ENCODE measurements around the gene SYCP3. TPM values are rescaled to one million over a fixed set of nuclear protein-coding genes. Genes with fewer than 3 reads are reported as not detected.
A peak's percentile ranks its signal among the peaks of the same experiment; 100 is the strongest.

The SYCP3 gene
- total RNA-seq, 2 donors from 2014 or later = 0.21 TPM; not detected in 1

DNA sequence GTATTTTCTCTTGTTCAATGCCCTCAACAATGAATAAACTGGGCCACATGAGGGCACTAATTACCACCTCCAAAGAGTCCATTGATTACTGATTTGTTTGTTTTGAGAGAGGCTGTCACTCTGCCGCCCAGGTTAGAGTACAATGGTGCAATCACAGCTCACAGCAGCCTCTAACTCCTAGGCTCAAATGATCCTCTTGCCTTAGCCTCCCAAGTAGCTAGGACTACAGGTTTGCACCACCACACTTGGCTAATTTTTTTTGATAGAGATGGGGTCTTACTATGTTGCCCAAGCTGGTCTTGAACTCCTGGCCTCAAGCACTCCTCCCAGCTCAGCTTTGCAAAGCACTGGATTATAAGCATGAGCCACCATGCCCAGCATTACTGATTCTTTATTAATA is 28.3 kb upstream of the SYCP3 start:
- no peaks in the 10 kb centered on the region for H3K9me3 Mint-ChIP-seq
- ATAC-seq (no peak), DNase-seq (ENCODE audit: low spot score in 2 of 2) (no peak)
- peak overlapping the region in 1 of 2 donors; percentile 25 for H3K27ac Mint-ChIP-seq
- peaks cover 0 to 6% of the 10 kb centered on the region in 2 donors for H3K36me3 Mint-ChIP-seq

DNA sequence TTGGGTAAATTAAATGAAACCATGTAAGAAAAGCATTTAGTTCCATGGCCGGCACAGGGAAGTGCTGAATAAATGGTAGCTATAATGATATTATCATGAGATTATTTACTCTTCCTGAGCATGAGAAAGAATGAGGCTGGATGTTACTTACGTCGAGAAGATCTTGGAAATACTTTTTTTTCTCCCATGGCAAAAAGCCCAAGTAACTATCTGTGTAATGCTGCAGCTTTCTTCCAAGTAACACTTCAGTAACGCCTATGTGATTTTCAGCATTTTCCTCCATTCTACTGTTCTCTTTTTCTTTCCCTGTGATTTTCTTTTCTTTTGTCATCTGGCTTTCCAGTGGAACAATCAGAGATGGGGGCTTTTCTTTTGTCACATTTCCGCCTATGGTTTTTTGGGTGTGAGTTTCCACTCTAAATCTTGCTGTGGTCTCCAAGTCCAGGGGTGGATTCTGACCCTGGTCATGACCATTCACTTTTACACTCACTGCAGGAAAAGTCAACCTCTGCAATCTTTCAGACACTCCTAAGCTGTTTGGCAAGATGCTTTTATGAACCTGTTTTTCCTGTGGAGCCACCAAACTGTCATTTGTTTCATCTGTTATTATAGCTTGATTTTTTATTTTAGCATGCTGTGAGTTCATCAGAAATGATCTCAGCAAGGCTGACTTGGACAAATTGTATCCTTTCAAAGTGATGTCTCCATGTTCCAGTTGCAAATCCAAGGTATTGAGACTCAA is 25.0 kb upstream of the SYCP3 start:
- H3K9me3 Mint-ChIP-seq = no peaks in the 10 kb centered on the region
- no peak for ATAC-seq
- no peaks in the 10 kb centered on the region for H3K36me3 Mint-ChIP-seq

DNA sequence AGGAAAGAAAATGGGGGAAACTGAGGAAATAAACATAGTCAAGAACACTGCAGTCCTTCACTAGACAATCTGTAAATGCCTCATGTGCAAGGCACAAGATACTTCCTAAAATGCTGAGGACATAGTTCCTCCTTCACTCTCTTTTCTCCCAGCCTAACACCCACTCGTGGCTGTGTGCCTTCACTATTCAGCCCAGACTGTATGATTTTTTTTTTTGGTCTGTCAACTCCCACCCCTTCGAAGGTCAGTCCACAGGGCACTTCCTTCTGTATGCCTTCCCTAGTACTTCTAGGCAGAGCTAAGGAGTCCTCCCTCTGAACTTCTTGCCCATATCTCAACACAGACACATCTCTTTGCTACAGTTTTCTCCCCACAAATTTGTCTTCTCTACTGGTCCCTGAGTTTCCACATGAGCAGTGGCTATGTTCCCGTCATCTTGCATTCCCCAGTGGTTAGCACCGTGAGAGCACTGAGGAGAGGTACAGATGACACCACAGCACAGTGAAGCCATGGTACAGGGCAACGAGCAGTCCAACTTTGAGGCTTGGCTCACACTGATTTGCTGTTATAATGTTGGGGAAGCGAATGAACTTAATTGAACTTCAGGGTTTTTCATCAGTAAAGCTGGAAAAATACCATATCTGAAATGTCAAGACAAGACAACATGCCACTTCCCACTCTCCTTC is 24.1 kb upstream of the SYCP3 start:
- DNase-seq (ENCODE audit: low spot score in 2 of 2) (no peak), ATAC-seq (no peak)
- H3K27ac Mint-ChIP-seq = peak overlapping the region in 1 of 2 donors; percentile 27
- H3K9me3 Mint-ChIP-seq = no peaks in the 10 kb centered on the region
- no peaks in the 10 kb centered on the region for H3K36me3 Mint-ChIP-seq

More for the DNA sequence above, 25.0 kb upstream of the SYCP3 start:
- no peak overlapping the region for H3K27ac Mint-ChIP-seq
- DNase-seq (ENCODE audit: low spot score in 2 of 2) = no peak

DNA sequence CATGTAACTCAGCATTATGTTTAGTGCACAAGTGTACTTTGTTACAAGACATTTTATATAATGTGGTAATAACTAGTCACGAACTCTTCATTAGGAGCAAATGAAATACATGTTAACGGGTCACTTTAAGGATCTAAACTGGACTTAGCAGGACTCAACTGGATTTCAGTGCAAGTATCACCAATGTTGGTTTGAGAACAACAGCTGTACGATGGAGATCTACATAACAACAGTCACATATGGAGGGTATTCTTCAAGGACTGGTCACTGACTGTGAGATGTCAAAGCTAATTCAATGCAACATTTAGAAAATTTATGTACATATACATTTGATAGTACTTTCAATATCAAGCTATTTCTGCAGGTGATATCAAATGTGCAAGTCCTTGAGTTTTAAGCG is 22.5 kb upstream of the SYCP3 start:
- no peak for DNase-seq (ENCODE audit: low spot score in 2 of 2)
- H3K36me3 Mint-ChIP-seq = no peaks in the 10 kb centered on the region
- no peaks in the 10 kb centered on the region for H3K9me3 Mint-ChIP-seq
- no peak for ATAC-seq
- H3K27ac Mint-ChIP-seq = no peak overlapping the region

DNA sequence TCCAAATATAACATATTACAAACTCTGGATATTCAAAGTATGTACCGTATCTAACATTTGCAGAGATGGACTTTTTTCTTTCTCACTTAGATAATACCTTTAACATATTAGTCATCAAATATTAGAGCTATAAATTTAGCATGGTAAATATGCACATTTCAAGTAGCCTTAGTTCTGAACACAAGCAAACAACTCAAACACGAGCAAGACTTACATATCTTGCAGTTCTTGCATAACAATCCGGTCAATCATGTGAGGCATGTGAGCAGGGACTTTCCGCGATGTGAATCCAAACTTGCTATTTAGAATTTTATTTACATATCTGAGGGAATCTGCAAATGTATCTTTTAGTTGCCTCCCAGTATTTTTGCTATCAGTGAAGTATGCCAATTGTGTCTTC is 22.1 kb upstream of the SYCP3 start:
- Mint-ChIP-seq H3K9me3 (no peaks in the 10 kb centered on the region), H3K36me3 (no peaks in the 10 kb centered on the region), H3K27ac (no peak overlapping the region)
- ATAC-seq (no peak), DNase-seq (ENCODE audit: low spot score in 2 of 2) (no peak)

DNA sequence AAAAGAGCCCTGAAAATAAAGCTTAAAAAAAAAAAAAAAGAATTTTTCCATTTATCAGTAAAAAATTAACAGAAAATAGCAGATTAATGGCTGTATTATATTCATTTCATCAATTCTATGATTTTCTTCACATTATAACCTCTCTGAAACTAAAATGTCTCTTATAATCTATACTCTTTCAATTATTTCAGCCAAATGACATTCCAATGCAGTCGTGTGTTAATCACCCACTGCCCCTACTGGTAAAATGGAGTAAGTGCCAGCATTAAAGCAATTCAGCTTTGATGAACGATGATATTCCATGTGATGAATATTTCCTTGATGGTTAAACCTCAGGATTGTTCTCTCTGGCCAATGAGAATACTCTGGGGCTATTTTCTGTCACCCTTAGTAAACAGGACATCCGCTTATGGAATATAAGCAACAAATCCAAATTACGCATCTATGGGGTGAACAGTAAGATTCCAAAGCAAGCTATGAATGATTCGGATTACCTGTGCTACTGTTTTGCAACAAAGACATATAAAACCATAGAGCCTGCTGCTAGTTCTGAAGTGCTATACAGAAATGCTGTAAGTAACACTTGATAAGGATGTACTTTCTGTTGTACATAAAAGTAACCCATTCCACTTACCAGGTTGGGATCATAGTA is 20.3 kb upstream of the SYCP3 start:
- ATAC-seq (no peak), DNase-seq (ENCODE audit: low spot score in 2 of 2) (no peak)
- Mint-ChIP-seq H3K36me3 (no peaks in the 10 kb centered on the region), H3K27ac (no peak overlapping the region), H3K9me3 (no peaks in the 10 kb centered on the region)

DNA sequence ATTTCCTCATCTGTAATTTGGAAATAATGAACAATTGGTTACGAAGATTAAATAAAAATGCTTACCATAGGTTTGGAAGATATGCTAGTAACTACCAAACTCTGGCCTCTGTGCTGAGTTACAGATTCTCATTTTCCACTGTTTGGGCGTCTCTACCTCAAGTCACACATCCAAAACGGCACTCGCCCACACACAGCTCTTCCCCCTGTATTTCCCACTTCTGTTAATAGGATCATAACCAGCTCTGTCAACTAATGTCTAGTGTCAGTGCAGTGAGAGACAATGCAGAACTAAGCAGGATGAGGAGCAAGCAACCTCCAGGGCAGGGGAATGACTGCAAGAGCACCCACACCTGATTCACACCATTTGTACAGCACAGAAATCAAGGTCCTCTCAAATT is 10.9 kb upstream of the SYCP3 start:
- Mint-ChIP-seq H3K36me3 (no peaks in the 10 kb centered on the region), H3K9me3 (no peaks in the 10 kb centered on the region), H3K27ac (peak overlapping the region in 1 of 2 donors; percentile 45)
- ATAC-seq (no peak), DNase-seq (ENCODE audit: low spot score in 2 of 2) (no peak)

DNA sequence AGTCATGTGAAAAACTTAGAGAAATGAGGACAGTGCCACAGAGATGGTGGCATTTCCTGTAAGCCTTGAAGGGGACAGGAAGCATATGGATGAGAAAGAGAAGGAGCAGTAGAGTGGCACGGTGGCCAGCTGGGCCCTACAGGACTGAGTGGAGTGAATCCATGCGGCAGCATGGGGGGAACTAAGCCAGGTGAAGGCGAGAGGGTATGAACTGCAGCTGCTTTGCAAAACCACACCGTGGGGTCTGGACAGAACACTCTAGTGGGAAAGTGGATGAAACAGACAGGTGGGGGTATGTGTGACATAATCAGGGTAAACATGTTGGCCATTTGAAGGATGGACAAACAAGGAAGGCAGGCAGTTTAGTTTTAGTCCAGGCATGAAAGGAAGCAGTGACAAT is 10.4 kb upstream of the SYCP3 start:
- no peaks in the 10 kb centered on the region for H3K36me3 Mint-ChIP-seq
- H3K9me3 Mint-ChIP-seq = no peaks in the 10 kb centered on the region
- ATAC-seq = no peak
- peak overlapping the region in 1 of 2 donors; percentile 81 for H3K27ac Mint-ChIP-seq
- DNase-seq (ENCODE audit: low spot score in 2 of 2) = no peak

DNA sequence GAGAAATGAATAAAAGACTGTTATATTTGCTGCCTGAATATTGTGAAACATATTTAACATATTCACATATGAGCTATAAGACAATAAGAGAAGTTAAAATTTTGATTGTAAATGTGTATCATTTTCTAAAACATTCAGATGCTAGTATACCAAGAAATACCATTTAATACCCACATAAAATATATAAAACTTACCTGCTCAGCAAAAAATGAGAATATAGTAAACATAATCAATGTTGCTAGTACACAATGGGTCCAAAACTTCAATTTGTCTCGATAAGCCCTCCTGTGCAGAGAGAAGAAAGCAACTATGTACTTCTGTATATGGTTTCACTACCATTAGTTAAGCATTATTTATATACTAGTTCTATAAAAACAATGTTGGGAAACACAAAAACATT is 9.6 kb upstream of the SYCP3 start:
- Mint-ChIP-seq H3K36me3 (no peaks in the 10 kb centered on the region), H3K27ac (no peak overlapping the region), H3K9me3 (no peaks in the 10 kb centered on the region)
- ATAC-seq (no peak), DNase-seq (ENCODE audit: low spot score in 2 of 2) (no peak)

DNA sequence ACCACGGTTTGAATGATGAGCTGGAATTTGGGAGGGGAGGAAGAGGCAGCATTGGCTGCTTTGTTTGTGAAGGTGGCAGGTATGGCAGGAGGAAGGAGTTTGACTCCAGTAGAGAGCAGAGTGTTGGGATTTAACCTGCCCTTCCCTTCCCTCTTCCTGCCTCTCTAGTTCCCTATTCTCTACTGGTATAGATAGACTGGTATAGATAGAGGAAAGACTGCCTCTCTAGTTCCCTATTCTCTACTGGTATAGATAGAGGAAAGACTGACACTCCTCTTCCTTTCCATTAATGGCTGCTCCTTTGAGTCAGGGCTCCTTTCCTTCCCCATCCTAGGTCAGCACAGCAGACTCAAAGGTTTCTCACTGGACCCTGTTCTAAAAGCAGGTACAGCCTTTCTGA is 8.4 kb upstream of the SYCP3 start:
- no peaks in the 10 kb centered on the region for H3K9me3 Mint-ChIP-seq
- ATAC-seq = no peak
- H3K36me3 Mint-ChIP-seq = no peaks in the 10 kb centered on the region
- DNase-seq (ENCODE audit: low spot score in 2 of 2) = no peak
- H3K27ac Mint-ChIP-seq = peak overlapping the region in 1 of 2 donors; percentile 58

DNA sequence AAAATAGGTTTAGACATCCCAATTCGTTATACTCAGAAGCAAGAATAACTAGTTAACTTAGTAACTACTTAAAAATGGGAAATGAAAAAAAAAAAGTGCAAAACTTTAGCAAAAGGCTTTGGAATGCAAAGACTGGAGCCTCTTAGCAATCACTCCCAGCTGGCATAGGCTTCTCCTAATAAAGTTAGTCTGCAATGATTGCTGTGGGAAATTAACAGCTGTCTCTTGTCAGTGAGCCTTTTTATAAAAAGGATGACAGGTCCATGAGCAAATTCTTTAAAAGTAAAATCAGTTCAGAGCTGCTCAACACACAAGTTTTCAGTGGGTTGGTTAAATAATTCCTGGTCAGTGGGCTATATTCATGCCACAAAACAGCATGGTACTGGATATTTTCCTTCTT is 7.4 kb upstream of the SYCP3 start:
- H3K36me3 Mint-ChIP-seq = no peaks in the 10 kb centered on the region
- ATAC-seq (no peak), DNase-seq (ENCODE audit: low spot score in 2 of 2) (no peak)
- no peak overlapping the region for H3K27ac Mint-ChIP-seq
- H3K9me3 Mint-ChIP-seq = no peaks in the 10 kb centered on the region

DNA sequence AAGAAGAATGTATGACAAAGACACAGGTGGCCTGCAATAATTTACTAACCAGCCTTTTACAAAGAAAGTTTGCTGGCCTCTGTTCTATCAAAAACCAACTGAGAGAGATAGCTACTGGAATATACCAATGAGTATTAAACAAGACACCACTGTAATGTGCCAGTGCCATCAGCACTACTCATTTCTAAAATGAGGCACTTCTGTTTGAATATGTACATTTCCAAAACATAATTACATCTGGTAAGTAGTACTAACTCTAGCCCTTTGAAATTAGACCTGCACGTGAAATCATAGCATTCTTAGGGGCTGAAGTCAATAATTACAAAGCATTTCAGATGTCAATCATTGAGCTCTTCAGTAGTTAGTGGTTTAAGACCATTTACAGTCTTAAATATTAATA is 6.9 kb upstream of the SYCP3 start:
- DNase-seq (ENCODE audit: low spot score in 2 of 2) (no peak), ATAC-seq (no peak)
- Mint-ChIP-seq H3K27ac (no peak overlapping the region), H3K9me3 (no peaks in the 10 kb centered on the region), H3K36me3 (no peaks in the 10 kb centered on the region)

DNA sequence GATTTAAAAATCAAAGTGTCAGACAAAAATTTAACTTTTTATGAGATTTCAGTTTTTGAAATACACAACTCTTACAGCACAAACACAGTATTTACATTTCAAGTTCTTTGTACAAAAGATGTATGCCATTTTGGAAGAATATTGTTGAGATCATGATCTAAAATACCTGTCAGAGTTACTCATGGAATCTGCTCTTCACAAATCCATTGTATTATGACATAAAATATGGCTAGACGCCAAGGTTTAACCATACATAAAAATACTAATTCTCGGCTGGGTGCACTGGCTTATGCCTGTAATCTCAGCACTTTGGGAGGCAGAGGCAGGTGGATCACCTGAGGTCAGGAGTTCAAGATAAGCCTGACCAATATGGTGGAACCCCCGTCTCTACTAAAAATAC is 6.2 kb upstream of the SYCP3 start:
- DNase-seq (ENCODE audit: low spot score in 2 of 2) (no peak), ATAC-seq (no peak)
- Mint-ChIP-seq H3K9me3 (no peaks in the 10 kb centered on the region), H3K27ac (no peak overlapping the region), H3K36me3 (no peaks in the 10 kb centered on the region)

DNA sequence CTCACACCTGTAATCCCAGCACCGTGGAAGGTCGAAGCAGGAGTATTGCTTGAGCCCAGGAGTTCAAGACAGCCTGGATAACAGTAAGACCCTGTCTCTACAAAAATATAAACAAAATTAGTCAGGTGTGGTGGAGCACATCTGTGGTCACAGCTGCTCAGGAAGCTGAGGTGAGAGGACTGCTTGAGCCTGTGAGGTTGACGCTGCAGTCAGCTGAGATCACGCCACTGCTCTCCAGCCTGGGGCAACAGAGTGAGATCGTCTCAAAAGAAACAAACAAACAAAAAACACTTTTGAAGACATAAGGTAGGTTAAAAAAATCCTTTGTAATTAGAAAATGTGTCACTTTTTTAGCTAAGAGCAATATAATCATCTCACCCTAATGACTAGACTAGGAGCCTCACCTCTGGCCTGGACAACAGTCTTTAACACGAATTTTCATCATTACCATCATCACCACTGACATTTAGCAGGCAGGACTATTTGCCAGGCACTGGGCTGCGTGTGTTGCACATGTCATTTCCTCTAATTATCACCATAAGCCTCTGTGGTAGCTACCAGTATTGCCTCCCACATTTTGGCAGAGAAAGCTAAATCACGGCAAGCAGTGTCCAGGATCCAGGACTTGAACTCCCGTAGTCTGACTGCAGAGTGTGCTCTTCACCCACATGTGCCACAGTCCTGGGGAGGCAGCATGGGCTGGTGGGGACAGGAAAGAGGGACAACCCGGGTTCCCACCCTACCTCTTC is 4.6 kb upstream of the SYCP3 start:
- DNase-seq (ENCODE audit: low spot score in 2 of 2) (no peak), ATAC-seq (no peak)
- Mint-ChIP-seq H3K36me3 (no peaks in the 10 kb centered on the region), H3K27ac (peak overlapping the region; percentile 65 to 66), H3K9me3 (no peaks in the 10 kb centered on the region)

DNA sequence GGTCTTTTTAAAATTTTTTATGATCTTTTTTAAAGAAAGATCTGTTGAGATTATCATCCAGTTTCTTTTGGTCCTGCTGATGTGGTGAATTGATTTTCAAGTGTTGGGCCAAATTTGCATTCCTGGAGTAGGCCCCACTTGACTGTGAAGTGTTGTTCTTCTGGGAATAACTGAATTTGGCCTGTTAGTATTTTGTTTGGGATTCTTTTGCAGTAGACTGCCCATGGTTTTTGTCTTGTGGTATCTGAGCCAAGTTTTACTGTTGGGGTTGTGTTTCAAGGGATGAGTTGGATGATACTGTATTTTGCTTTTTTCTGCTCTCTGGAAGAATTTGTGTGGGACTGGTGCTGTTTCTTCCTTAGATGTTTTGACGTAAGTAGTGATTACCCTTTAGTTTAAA is 4.0 kb upstream of the SYCP3 start:
- no peak for ATAC-seq
- H3K27ac Mint-ChIP-seq = peak overlapping the region; percentile 65 to 66

DNA sequence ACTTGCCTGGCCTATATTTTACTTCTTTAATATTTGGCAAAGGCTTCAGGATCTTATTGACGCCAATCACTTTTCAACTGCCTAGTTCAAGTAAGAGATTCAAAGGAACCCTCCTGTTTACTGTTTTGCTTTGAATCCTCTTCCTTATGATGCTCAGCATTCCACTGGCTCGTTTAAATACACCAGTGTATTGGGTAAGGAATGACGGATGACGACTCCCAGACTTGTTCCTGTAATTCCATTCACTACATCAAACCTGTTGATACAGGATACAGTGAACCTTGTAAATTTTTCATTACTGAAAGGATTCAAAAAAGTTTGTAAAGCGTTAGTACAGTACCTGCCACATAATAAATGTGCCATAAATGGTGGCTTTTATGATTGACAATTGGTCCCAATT is 1.7 kb upstream of the SYCP3 start:
- Mint-ChIP-seq H3K27ac (no peak overlapping the region), H3K9me3 (no peaks in the 10 kb centered on the region), H3K36me3 (no peaks in the 10 kb centered on the region)
- DNase-seq (ENCODE audit: low spot score in 2 of 2) (no peak), ATAC-seq (no peak)

More for the DNA sequence above, 4.0 kb upstream of the SYCP3 start:
- DNase-seq (ENCODE audit: low spot score in 2 of 2) = no peak
- no peaks in the 10 kb centered on the region for H3K36me3 Mint-ChIP-seq
- H3K9me3 Mint-ChIP-seq = no peaks in the 10 kb centered on the region

DNA sequence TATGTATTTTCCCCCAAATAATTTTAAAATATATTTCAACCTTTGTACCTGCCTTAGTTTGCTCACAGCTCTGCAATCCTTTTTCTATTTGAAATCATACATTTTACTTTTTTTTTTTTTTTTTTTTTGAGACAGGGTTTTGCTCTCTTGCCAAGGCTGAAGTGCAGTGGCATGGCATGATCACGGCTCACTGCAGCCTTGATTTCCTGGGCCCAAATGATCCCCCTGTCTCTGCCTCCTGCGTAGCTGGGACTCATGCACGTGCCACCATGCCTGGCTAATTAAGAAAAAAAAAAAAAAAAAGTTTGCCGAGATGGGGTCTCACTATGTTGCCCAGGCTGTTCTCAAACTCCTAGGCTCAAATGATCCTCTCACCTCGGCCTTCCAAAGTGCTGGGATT is 1.3 kb upstream of the SYCP3 start:
- Mint-ChIP-seq H3K27ac (no peak overlapping the region), H3K9me3 (no peaks in the 10 kb centered on the region), H3K36me3 (no peaks in the 10 kb centered on the region)
- ATAC-seq (no peak), DNase-seq (ENCODE audit: low spot score in 2 of 2) (no peak)
